Neural crest cell (in vitro differentiated cells): ENCODE results near the gene PCK2. TPM values are rescaled to one million over a fixed set of nuclear protein-coding genes. Genes with fewer than 3 reads are reported as not detected.

Experiments used
- DNase-seq: peaks from one replicate; pipeline ENCODE4 v3.0.0; 2021; ENCODE audit warnings: low read depth, mixed read lengths, low spot score
- H3K27ac Mint-ChIP-seq: one replicate; pipeline ENCODE4 v1.8.0; 2021; ENCODE audit warnings: mild to moderate bottlenecking, mixed read lengths; ENCODE audit not compliant: unreplicated experiment
- H3K27me3 Mint-ChIP-seq: 2 replicates; pipeline ENCODE4 v1.8.0; 2021; ENCODE audit warnings: low read depth, mild to moderate bottlenecking, mixed read lengths
- H3K36me3 Mint-ChIP-seq: 2 replicates; pipeline ENCODE4 v1.8.0; 2021; ENCODE audit warnings: low read depth, mild to moderate bottlenecking, mixed read lengths
- H3K4me1 Mint-ChIP-seq: 2 replicates; pipeline ENCODE4 v1.8.0; 2021; ENCODE audit warnings: mixed read lengths
- H3K4me3 Mint-ChIP-seq: one replicate; pipeline ENCODE4 v1.8.0; 2021; ENCODE audit warnings: mild to moderate bottlenecking, mixed read lengths
- H3K9me3 Mint-ChIP-seq: 2 replicates; pipeline ENCODE4 v1.8.0; 2021; ENCODE audit warnings: mixed read lengths
- CTCF ChIP-seq: fragments of 200-600 bp; sonication (generic); conservative IDR thresholded peaks from 2 replicates; pipeline ENCODE4 v1.5.0; 2021; ENCODE audit warnings: antibody characterized with exemption, mild to moderate bottlenecking
- total RNA-seq: library from RNA; stranded (reverse); gene quantifications from 2 replicates; pipeline ENCODE4 v1.2.1, GENCODE V29; 2021

PCK2 gene
- total RNA-seq, 1 donor from 2014 or later: 26.7 TPM

GRCh38 chr14:24072436-24072835 lies 21.7 kb upstream of the PCK2 start:
- DNase-seq: no peak
- Mint-ChIP-seq H3K27ac (no peak overlapping the region), H3K4me3 (no peak overlapping the region), H3K4me1 (no peaks in the 10 kb centered on the region), H3K27me3 (peaks cover 7% of the 10 kb centered on the region), H3K9me3 (no peaks in the 10 kb centered on the region), H3K36me3 (no peaks in the 10 kb centered on the region)
- no peak for TF ChIP-seq CTCF

GRCh38 chr14:24072881-24073877 lies 20.9 kb upstream of the PCK2 start:
- DNase-seq: no peak
- Mint-ChIP-seq H3K27me3 (peaks cover 11% of the 10 kb centered on the region), H3K27ac (no peak overlapping the region), H3K36me3 (no peaks in the 10 kb centered on the region), H3K9me3 (no peaks in the 10 kb centered on the region), H3K4me3 (no peak overlapping the region), H3K4me1 (peaks cover 3% of the 10 kb centered on the region)
- TF ChIP-seq CTCF: no peak

- H3K9me3 Mint-ChIP-seq: no peaks in the 10 kb centered on the region
- no peak overlapping the region for H3K4me3 Mint-ChIP-seq
- no peak for TF ChIP-seq CTCF
- no peaks in the 10 kb centered on the region for H3K36me3 Mint-ChIP-seq
- peaks cover 18% of the 10 kb centered on the region for H3K4me1 Mint-ChIP-seq
- peaks cover 24% of the 10 kb centered on the region for H3K27me3 Mint-ChIP-seq
- H3K27ac Mint-ChIP-seq: no peak overlapping the region
- DNase-seq: no peak
Observed at GRCh38 chr14:24074625-24075484, 19.3 kb upstream of the PCK2 start.

GRCh38 chr14:24075485-24076301 lies 18.4 kb upstream of the PCK2 start:
- TF ChIP-seq CTCF: no peak
- no peak for DNase-seq
- no peak overlapping the region for H3K4me3 Mint-ChIP-seq
- no peak overlapping the region for H3K27ac Mint-ChIP-seq
- no peaks in the 10 kb centered on the region for H3K36me3 Mint-ChIP-seq
- peaks cover 29% of the 10 kb centered on the region for H3K27me3 Mint-ChIP-seq
- no peaks in the 10 kb centered on the region for H3K9me3 Mint-ChIP-seq
- peaks cover 26% of the 10 kb centered on the region for H3K4me1 Mint-ChIP-seq

- Mint-ChIP-seq H3K4me3 (no peak overlapping the region), H3K36me3 (no peaks in the 10 kb centered on the region), H3K27ac (no peak overlapping the region), H3K9me3 (no peaks in the 10 kb centered on the region), H3K4me1 (peaks cover 29% of the 10 kb centered on the region), H3K27me3 (peaks cover 29% of the 10 kb centered on the region)
- DNase-seq: no peak
- TF ChIP-seq CTCF: no peak
Observed at GRCh38 chr14:24076302-24076601, 17.9 kb upstream of the PCK2 start.
